NT2/D1 (cell line): ENCODE data around the gene FRMD4A.

Experiments
- DNase-seq: peaks from one replicate; pipeline ENCODE4 v3.0.0-alpha.2; 2011; ENCODE audit warnings: low read depth, low spot score
- H3K27me3 ChIP-seq: 2 replicates; pipeline ENCODE4 v1.6.0; 2011; ENCODE audit warnings: mild to moderate bottlenecking; ENCODE audit not compliant: insufficient read length, insufficient read depth
- H3K36me3 ChIP-seq: 2 replicates; pipeline ENCODE4 v1.6.1; 2011; ENCODE audit warnings: mild to moderate bottlenecking, low read length, mixed read lengths; ENCODE audit not compliant: insufficient read depth, insufficient read length
- H3K4me1 ChIP-seq: 2 replicates; pipeline ENCODE4 v1.5.1; 2011; ENCODE audit not compliant: insufficient read depth, insufficient read length
- H3K4me3 ChIP-seq: 2 replicates; pipeline ENCODE4 v1.5.1; 2011; ENCODE audit warnings: low read depth; ENCODE audit not compliant: insufficient read length
- H3K9ac ChIP-seq: 2 replicates; pipeline ENCODE4 v1.6.0; 2011; ENCODE audit warnings: low read depth; ENCODE audit not compliant: insufficient read length
- H3K9me3 ChIP-seq: 2 replicates; pipeline ENCODE4 v1.5.1; 2011; ENCODE audit warnings: mild to moderate bottlenecking, low read length; ENCODE audit not compliant: insufficient read depth
- SUZ12 ChIP-seq: IDR thresholded peaks from 2 replicates; pipeline ENCODE4 v1.6.1; 2011; ENCODE audit not compliant: insufficient read length, insufficient read depth; ENCODE audit errors: extremely low read depth
- YY1 ChIP-seq: IDR thresholded peaks from 2 replicates; pipeline ENCODE4 v1.6.1; 2011; ENCODE audit not compliant: insufficient read length, insufficient read depth
- ZNF274 ChIP-seq: IDR thresholded peaks from 2 replicates; pipeline ENCODE4 v1.6.1; 2011; ENCODE audit warnings: mild to moderate bottlenecking, low read depth, low read length

The FRMD4A gene

GRCh38 chr10:13801156-13801906, 529.4 kb downstream of the FRMD4A start:
- H3K9ac ChIP-seq = no peak overlapping the region
- no peaks in the 10 kb centered on the region for H3K9me3 ChIP-seq
- H3K27me3 ChIP-seq = no peaks in the 10 kb centered on the region
- TF ChIP-seq SUZ12 = no peak
- no peak for TF ChIP-seq YY1
- no peak for TF ChIP-seq ZNF274
- H3K4me1 ChIP-seq = no peaks in the 10 kb centered on the region
- peaks cover 11% of the 10 kb centered on the region for H3K36me3 ChIP-seq
- DNase-seq = no peak
- no peak overlapping the region for H3K4me3 ChIP-seq

GRCh38 chr10:13797164-13797563, 533.6 kb downstream of the FRMD4A start:
- H3K9ac ChIP-seq = no peak overlapping the region
- H3K9me3 ChIP-seq = no peaks in the 10 kb centered on the region
- no peak overlapping the region for H3K4me3 ChIP-seq
- H3K4me1 ChIP-seq = peaks cover 3% of the 10 kb centered on the region
- no peaks in the 10 kb centered on the region for H3K27me3 ChIP-seq
- H3K36me3 ChIP-seq = peaks cover 30% of the 10 kb centered on the region
- no peak for DNase-seq
- TF ChIP-seq ZNF274 (no peak), SUZ12 (no peak), YY1 (no peak)

- Histone ChIP-seq H3K36me3 (peaks cover 42% of the 10 kb centered on the region), H3K4me1 (peaks cover 3% of the 10 kb centered on the region), H3K9ac (no peak overlapping the region), H3K4me3 (no peak overlapping the region), H3K27me3 (no peaks in the 10 kb centered on the region), H3K9me3 (no peaks in the 10 kb centered on the region)
- no peak for TF ChIP-seq SUZ12
- TF ChIP-seq ZNF274 = no peak
- no peak for TF ChIP-seq YY1
- DNase-seq = no peak
Observed at GRCh38 chr10:13795653-13796555, 534.8 kb downstream of the FRMD4A start.

- Histone ChIP-seq H3K27me3 (no peaks in the 10 kb centered on the region), H3K9me3 (no peaks in the 10 kb centered on the region), H3K9ac (no peak overlapping the region), H3K4me3 (no peak overlapping the region), H3K36me3 (peaks cover 42% of the 10 kb centered on the region), H3K4me1 (peaks cover 7% of the 10 kb centered on the region)
- TF ChIP-seq ZNF274 (no peak), SUZ12 (no peak), YY1 (no peak)
- no peak for DNase-seq
Observed at GRCh38 chr10:13794992-13795612, 535.6 kb downstream of the FRMD4A start.

GRCh38 chr10:13792006-13792405, 538.7 kb downstream of the FRMD4A start:
- Histone ChIP-seq H3K36me3 (peaks cover 33% of the 10 kb centered on the region), H3K4me1 (peaks cover 8% of the 10 kb centered on the region), H3K9me3 (no peaks in the 10 kb centered on the region), H3K4me3 (no peak overlapping the region), H3K9ac (no peak overlapping the region), H3K27me3 (no peaks in the 10 kb centered on the region)
- DNase-seq = no peak
- TF ChIP-seq SUZ12 (no peak), YY1 (no peak), ZNF274 (no peak)

GRCh38 chr10:13791483-13791882, 539.2 kb downstream of the FRMD4A start:
- Histone ChIP-seq H3K27me3 (no peaks in the 10 kb centered on the region), H3K4me1 (peaks cover 8% of the 10 kb centered on the region), H3K9me3 (no peaks in the 10 kb centered on the region), H3K36me3 (peaks cover 31% of the 10 kb centered on the region), H3K4me3 (no peak overlapping the region), H3K9ac (no peak overlapping the region)
- TF ChIP-seq SUZ12 (no peak), ZNF274 (no peak), YY1 (no peak)
- no peak for DNase-seq
